Cardiac fibroblast (primary cell): Measurements from ENCODE around the gene CACNA1S.

Experiments used
- DNase-seq, 2 donors: peaks; one replicate each; pipeline versions ENCODE4 v3.0.0 to v3.0.0-alpha.2; 2010; ENCODE audit warnings: low read depth in 2 of 2
- H3K4me3 ChIP-seq, 2 donors: replicated peaks in 1 of 2; 1 replicate in 1 of 2; 2 replicates in 1 of 2; pipeline ENCODE4 v1.5.1; 2011; ENCODE audit warnings: low read depth in 2 of 2, low read length in 2 of 2, mild to moderate bottlenecking in 2 of 2, moderate library complexity in 1 of 2
- CTCF ChIP-seq: IDR thresholded peaks from one replicate; pipeline ENCODE4 v1.5.1; 2011; ENCODE audit warnings: low read depth, mild to moderate bottlenecking, low read length, inconsistent platforms

CACNA1S gene

GRCh38 chr1:201041011-201041410 lies 71.2 kb downstream of the CACNA1S start:
- DNase-seq: no peak
- no peak overlapping the region for H3K4me3 ChIP-seq
- TF ChIP-seq CTCF: no peak

DNA sequence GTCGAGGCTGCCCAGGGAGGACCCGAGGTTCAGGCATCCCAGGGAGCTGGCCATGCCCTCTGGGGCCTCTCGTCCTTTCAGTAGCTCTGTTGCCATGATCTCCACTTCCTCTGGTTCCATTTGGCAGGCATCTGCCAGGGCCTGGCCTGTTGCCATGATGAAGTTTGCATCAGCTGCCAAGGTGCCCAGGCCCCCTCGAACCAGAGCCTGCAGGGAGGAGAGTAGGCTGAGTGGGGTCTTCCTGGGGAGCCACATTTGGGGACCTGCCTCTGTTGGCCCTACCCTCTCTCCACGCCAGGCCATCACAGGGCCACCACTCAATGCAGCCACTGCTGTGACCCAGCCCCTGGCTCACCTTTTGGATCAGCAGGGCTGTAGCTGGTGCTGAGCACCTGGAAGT lies 72.3 kb downstream of the CACNA1S start:
- H3K4me3 ChIP-seq: no peak overlapping the region
- TF ChIP-seq CTCF: no peak
- DNase-seq: no peak

- no peak for DNase-seq
- no peak overlapping the region for H3K4me3 ChIP-seq
- TF ChIP-seq CTCF: no peak
Measured at GRCh38 chr1:201039418-201039817, 72.8 kb downstream of the CACNA1S start.

DNA sequence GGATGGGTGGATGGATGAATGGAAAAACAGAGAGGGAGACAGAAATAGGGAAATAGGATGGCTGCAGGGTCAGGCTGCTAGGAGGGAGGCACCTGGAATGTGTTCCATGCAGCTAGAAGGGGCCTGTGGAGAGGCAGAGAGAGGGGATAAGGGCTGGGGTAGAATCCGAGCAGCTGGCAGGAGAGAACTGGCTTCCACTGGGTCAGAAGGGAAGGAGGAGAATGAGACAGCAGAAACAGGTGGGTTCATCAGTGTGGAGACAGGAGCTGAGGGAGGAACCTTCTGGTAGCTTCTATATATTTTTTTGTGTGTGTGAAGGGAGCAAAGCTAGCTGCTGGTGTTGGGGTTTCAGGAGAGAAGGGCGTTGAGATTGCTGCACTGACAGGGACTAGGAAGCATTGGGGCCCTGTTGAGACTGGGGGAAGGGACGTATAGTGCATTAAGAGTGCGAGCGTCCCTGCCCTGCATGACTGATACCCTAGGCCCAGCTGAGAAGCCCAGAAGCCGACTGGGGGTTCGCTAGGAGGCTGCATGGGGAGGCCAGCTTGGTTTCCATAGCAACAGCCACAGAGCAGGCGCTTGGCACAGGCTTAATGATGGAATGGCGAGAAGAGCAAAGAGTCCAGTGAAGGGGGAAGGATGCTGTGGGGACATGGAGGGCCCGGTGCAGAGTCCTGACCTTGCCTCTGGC lies 73.9 kb downstream of the CACNA1S start:
- H3K4me3 ChIP-seq: no peak overlapping the region
- no peak for TF ChIP-seq CTCF
- no peak for DNase-seq

- DNase-seq: no peak
- TF ChIP-seq CTCF: no peak
- H3K4me3 ChIP-seq: no peak overlapping the region
Measured at GRCh38 chr1:201036188-201036842, 75.9 kb downstream of the CACNA1S start.

GRCh38 chr1:201034671-201035070 lies 77.6 kb downstream of the CACNA1S start:
- no peak for DNase-seq
- H3K4me3 ChIP-seq: no peak overlapping the region
- TF ChIP-seq CTCF: no peak
